Measurements from ENCODE around the gene LUC7L2.

DNA sequence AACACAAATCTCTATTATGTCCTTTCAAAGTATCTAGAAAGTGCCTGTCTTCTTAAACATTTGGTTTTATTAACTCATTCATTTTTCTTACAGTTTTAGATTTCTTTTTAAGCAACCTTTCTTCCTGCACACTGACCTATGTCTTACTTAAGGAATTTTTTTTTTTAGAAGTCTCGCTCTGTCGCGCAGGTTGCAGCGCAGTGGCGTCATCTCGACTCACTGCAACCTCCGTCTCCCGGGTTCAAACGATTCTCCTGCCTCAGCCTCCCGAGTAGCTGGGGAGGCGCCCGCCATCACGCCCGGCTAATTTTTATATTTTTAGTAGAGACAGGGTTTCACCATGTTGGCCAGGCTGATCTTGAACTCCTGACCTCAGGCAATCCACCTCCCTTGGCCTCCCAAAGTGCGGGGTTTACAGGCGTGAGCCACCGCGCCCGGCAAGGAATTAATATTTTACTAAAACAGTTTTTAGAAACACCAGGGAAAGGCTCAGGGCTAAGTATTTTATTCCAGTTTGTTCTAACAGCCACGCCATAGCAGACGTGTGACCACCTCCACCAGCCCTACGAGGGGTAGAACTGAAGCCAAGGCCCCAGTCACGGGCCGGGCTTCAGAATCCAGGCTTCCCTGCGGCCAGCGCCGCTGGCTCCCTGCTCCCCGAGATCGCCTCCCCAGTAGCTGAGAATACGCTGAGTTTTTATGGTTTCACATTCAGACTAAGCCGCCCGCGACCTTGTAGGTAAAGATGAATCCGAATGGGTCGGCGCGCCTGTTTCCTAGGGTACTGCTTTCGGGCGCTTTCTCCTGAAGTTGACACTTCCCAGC lies 941 bp upstream of the LUC7L2 start:
- TF ChIP-seq CTCF (IDR thresholded peaks at IDR 0.05 in 8 of 11, conservative IDR thresholded peaks at IDR 0.05 in 3 of 11) (no peak), POLR2AphosphoS5 (IDR thresholded peaks at IDR 0.05) (no peak), POLR2A (IDR thresholded peaks at IDR 0.05) (no peak)
